Stimulated activated CD4-positive, alpha-beta T cell treated with anti-CD3 and anti-CD28 coated beads, TNF-alpha, amount 100 ng/mL, for 4 hours (primary cell): ENCODE data around the gene ZNF8.
A peak's percentile ranks its signal among the peaks of the same experiment; 100 is the strongest.
"Not testable (repeated sequence)": the region's sequence is repeated elsewhere in the genome, so short reads cannot be mapped to it uniquely, and the experiment has no call there.

Experiments
- DNase-seq, 3 experiments: peaks; one replicate each; pipeline ENCODE4 v3.0.0-alpha.2; 2020; ENCODE audit warnings: low read depth in 3 of 3

Gene ZNF8

DNA sequence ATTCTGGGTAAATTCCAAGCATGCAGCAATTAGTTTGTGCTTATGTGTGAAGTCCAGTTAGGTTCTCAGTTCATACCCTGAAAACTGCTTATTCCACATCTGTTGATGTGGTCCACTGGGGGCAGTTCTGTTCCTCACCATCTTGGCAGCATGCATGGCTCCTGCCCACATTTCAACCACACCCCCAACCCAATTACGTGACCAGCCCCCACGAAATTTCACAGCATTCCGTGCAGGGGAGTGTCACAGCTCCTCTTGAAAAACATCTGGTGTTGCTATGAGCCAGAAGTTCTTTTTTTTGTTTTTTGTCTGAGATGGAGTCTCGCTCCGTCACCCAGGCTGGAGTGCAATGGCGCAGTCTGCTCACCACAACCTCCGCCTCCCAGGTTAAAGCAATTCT is 17.3 kb downstream of the ZNF8 start:
- DNase-seq: no peak

DNA sequence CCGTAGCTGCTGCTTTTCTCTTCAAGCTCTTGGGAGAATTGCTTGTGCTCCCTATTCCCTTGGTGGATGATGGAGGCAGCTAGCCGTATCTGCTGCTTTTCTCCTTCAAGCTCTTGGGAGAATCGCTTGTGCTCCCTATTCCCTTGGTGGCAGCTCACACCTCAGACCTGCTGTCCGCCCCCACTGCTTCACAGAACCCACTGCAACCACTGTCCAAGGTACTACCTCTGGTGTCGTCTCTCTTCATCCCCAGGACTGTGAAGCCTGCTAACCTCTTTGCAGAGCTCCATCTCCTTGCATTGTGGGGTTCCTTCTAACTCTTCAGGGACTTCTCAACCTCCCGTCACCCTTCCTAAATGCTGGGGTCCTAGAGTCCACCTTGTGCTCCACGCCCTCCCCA is 21.9 kb downstream of the ZNF8 start:
- no peak for DNase-seq

DNA sequence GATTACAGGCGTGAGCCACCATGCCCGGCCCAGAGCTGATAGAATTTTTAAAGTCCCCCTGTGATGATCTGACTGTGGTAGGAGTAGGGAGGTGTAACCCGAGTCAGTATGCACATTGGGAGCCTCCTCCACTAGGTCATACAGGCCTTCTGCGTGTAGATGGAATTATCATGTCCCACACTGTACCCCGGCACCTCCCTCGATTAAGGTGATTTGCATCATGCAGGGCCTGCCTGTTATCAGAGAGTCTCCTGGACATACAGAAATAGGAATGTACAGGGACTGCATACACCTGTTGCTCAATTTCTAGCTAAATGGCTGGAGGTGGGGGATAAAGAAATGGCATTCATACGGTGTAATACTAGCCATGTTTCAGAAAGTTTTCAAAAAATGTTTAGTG is 25.5 kb downstream of the ZNF8 start:
- DNase-seq: no peak

DNA sequence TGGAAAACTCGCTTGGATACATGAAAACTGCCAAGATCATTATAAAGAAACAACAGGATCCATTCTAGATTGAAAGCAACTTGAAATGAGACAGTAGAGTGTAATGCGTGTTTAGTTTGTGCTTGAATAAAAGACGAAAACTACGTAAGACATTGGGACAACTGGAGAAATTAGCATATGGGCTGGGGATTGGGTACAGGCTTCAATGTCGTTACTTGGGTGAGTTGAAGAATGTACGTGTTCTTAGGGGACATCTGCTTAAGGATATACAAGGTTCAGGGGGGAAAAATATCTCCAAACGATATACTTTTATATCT is 26.0 kb downstream of the ZNF8 start:
- no peak for DNase-seq

DNA sequence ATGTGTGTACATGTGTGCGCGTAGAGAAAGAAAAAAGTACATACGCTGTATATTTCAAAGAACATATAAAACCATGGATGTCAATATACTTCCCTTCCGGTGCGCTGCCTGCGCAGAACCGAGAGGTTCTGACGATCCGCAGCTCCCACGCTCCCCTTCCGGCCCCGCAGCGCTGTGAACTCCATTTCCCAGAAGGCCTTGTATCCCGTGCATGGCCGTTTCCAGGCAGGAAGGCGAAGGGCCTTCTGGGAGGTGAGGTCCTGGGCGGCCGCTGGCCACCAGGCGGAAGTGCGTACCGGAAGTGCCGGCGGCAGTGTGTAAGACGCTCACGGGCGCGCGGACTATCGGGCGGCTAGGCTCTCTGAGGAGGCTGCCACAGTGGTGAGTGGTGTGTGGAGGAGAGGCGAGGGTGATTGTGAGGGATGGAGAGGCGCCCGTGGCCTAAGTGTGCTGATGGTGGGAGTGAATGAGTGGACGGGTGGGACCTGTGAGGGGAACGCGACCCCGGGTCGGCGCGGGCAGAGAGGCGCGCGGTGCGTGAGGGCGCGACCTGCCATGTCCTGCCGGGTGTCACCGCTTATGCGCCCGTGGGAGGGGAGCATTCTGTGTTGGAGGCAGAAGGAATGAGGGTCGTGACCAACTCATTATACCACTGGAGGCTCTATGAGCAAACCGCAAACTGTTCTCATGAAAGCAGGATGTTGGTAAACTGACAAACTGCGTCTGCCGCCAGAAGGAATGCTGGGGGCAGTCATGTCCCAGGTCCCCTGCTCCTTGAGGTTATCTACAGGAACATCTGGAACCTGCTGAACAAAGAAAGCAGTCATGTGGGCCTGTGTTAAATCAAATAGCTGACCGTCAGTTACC is 26.5 kb downstream of the ZNF8 start, which contains the start of gene ERVK3-1:
Gene ERVK3-1 (plus strand): TSS at position 313 of the 867 bp plus-strand sequence. CDS start 6,792 bp downstream, outside the sequence.
- peak; percentile 73 to 89 (median 86) for DNase-seq

DNA sequence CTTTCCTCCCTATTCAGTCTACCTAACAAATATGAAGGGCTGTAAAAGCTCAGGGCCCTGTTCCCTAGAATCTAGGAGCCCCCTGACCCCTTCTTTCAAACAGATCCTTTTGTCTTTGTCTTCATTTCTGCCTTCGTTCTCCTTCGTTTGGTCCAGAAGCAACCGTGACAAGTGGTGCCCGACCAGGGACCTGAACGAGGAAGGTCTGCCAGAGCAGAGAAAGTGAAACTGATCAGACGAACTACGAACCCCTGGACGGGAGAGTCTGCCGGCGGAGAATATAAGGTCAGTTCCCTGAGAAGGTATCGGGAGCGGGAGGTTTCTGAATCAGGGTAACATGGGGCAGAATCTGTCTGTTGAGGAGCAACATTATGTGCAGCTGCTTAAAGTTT is 27.2 kb downstream of the ZNF8 start:
- DNase-seq: no peak

DNA sequence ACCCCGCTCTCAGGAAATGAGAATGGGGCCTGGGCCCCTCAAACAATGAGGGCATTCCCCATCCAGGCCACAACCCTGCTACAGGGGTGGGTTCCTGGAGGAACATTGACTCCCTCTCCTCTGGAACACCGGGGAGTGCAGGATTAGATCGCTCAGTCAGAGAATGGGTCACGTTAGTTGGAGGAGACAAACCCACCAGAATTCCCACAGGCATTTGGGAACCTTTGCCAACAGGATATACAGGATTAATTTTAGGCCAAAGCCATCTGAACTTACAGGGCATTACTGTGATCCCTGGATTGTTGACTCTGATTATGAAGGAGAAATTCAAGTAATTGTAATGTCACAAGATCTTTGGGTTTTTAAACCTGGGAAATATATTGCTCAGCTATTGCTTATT is 29.0 kb downstream of the ZNF8 start:
- no peak for DNase-seq

DNA sequence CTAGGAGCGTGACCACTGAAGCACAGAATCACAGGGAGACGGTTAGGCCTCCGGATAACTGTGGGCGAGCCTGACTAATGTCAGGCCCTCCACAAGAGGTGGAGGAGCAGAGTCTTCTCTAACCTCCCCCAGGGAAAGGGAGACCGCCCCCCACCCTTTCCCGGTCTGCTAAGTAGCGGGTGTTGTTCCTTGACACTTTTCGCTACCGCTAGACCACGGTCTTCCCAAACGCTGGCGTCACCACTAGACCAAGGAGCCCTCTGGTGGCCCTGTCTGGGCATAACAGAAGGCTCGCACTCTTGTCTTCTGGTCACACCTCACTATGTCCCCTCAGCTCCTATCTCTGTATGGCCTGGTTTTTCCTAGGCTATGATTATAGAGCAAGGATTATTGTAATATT is 31.9 kb downstream of the ZNF8 start:
- DNase-seq: not testable (repeated sequence)

DNA sequence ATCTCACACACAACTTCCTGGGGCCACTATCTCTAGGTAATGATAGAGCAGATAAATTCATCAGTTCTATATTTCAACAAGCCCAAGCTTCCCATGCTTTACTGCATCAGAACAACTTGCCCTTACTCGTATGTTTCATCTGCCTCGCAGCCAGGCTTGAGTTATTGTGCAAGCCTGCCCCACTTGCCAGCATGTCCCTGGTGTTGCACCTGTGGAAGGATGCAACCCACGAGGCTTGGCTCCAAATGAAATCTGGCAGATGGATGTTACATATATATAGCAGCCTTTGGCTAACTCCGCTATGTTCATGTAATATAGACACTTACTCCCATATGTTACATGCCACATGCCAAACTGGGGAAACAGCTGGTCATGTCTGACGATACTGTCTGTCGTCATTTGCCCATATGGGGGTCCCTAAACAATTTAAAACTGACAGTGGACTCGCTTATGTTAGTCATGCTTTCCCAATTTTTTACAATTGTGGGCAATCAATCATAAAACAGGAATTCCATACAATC is 32.6 kb downstream of the ZNF8 start:
- DNase-seq: no peak

DNA sequence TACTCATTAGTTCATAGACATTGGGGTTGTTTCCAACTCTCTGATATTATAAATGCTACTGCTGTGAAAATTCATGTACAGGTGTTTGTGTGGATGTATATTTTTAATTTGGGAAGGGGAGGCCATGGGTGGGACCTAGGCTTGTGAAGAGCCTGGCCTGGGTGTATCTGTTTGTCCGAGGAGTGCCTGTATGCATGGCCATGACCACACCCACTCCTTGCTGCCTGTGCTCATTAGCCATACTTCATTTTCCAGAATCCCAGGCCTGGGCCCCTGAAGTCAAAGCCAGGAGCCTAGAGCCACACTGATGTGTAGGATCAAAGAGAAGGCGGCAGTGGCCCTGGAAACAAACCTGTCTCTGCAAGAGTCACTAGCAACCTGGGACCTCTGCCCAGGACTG is 36.8 kb downstream of the ZNF8 start:
- no peak for DNase-seq

DNA sequence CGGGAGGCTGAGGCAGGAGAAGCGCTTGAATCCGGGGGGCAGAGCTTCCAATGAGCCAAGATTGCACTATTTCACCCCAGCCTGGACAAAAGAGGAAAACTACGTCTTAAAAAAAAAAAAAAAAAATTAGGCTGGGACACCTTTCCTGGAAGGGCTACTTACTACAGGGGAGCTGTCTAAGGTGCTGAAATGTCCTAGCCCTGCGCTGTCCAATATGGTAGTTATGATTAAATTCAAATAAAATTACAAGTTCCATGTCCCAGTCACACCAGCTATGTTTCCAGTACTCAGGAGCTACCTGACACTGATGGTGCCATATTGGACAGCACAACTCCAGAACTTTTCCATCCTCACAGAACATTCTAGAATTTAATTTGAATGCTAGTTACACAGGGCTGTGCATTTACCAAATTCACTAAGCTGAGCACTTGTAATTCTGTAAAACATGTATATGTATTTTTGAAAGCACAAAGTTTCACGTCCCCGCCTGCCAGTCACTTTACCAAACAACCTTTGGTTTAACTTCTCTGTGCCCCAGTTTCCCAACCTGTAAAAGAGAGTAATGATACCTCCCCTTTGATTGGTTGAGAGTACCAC is 38.8 kb downstream of the ZNF8 start:
- DNase-seq: no peak

DNA sequence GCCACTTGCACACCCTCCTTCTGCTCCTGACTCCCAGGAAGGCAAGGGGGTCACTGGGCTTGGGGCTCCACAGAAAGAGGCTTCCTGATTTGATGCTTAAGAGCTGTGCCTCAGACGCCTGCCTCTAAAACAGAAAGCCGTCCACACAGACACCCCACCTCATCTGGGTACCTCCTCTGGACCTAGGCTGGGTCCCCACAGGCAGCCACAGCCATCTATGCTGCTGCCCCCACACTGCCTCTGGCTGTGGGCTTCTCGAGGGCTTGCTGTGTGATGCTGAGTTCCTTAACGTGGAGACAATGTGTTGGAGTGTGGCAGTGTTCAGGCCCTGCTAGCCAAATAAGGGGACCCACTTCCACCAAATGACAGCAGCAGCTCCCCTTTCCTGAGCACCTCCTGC is 39.5 kb downstream of the ZNF8 start:
- DNase-seq: no peak

DNA sequence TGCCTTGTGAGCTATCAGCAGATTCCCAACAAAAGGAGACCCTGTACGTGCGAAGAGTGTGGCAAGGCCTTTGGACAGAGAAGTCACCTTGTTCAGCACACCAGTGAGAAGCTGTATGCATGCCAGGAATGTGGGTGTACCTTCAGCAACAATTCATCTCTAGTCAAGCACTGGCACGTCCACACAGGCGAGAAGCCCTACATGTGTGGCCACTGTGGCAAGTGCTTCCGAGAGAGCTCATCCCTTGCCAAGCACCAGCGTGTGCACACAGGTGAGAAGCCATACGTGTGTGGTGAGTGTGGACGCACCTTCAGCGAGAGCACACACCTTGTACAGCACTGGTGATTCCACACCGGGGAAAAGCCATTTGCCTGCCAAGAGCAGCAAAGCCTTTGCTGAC is 40.5 kb downstream of the ZNF8 start:
- no peak for DNase-seq

DNA sequence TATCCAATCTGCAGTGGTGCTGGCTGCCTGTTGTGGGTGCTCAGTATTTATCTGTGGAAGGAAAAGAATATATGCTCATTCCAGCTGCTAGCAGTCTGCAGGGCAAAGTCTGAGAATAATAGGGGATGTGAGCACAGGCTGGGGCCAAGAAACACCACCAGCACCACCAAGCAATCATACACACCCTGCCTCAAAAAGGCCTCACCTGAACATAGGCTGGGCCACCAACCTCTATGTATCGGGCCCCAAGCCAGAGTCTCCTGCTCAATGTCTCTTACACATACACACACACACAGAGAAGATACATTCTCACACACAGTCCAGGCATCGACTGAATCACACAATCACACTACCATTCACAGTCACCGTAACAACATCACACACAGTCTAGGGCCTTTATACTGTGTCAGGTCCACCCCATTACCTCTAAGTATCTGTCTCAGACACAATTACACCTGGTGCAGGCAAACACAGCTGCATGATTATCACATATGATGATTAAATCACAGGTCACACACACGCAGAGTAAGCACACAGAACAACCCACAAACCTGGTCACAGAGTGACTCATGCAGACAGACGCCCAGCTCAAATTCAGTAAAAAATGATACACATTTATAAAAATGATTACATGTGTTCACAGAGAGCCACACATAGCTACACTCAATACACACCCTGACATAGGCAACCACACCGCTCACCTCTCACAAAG is 46.7 kb downstream of the ZNF8 start:
- DNase-seq: no peak

DNA sequence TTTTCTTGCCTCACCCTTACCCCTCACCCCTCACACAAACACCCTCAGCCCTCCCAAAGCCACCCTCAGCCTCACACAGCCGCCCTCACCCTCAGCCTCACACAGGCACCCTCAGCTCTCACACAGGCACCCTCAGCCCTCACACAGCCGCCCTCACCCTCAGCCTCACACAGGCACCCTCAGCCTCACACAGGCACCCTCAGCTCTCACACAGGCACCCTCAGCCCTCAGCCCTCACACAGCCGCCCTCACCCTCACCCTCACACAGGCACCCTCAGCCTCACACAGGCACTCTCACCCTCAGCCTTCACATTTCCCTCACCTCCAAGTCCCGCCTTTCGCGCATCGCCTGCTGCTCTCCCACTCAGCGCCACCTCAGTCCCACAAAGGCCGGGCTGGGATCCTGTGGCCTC is 47.8 kb downstream of the ZNF8 start:
- DNase-seq: no peak

DNA sequence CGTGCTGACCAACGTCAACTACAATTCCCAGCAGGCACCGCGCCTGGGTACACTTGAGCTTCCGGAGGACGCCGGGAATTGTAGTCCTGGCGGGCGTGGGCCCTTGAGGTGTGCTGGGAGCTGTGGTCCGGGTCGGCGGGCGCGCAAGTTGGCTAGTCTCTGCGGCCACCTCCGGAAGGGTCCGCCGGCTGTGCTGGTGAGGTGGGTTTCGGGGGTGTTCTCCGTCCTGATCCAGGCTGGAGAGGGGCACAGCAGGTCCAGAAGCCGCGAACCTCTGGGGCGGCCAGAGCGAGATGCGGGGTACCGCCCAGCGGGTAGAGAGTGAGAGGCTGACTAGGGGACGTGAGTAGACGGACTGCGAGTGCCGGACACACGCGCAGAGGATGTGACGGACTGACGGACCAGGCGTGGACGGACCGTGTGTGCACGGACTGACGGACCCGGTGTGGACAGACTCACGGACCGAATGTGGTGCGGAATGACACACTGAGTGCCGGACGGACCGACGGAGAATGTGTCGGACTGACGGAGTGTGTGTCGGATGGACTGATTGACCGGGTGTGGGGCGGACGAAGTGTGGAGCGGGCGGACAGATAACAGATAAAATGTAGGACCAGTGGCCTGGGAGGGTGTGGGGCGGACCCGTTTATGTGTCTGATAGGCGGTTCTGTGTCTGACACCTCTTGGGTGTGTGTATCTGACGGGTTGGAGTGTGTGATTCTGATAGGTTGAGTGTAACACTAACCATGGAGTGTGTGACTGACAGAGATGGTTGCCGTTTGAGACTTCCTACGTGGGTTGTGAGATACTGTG is 48.4 kb downstream of the ZNF8 start, which contains the start of gene ZSCAN22:
Gene ZSCAN22 (plus strand): TSS at position 81 of the 813 bp plus-strand sequence. CDS start 7,809 bp downstream, outside the sequence.
- DNase-seq: peak; percentile 72 to 84 (median 72)

DNA sequence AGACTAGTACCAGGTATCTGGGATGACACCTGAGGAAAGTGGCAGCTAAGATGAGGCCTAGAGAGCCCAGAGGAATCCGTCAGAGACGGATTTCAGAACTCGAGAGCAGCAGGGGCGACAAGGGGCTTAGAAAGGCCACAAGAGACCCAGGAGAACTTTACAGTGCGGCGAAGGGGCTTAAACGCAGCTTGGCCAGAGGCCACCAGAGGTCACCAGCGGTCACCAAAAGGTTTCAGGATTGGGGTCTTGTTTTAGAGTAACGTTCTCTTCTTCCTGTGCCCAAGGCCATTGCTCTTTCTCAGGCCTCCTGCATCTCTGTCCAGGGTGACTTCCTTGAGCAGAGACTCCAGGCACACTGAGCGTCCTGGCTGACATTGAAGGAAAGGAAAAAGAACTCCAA is 50.2 kb downstream of the ZNF8 start:
- no peak for DNase-seq

DNA sequence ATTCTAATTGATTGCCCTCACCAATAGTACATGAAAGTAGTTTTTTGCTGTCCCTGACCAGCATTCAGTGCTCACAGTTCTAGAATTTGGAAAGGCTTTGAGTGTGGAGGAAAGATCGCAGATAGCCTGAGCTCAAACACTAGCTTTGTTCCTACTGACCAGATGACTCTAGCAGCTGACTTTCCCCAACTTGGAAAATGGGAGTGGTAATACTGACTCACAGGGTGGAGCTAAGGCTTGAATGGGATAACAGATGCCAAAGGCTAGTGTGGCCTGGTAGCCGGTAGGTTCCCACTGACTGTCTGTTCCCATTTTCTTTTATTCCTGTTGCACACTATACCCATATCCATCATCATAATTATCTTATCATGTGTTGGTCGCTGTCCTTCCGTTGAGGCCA is 51.7 kb downstream of the ZNF8 start:
- no peak for DNase-seq

DNA sequence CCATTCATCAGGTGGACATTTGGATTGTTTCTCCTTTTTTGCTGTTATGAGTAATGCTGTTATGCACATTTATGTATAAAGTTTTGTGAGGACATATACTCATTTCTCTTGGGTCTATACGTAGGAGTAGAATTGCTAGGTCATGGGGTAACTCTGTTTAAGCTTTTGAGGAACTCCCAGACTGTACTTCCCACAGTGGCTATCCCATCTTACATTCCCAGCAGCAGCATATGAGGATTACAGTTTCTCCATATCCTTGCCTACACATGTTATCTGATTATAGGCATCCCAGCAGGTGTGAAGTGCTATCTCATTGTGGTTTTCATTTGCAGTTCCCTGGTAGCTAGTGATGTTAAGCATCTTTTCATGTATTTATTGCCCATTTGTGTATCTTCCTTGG is 53.9 kb downstream of the ZNF8 start:
- no peak for DNase-seq

DNA sequence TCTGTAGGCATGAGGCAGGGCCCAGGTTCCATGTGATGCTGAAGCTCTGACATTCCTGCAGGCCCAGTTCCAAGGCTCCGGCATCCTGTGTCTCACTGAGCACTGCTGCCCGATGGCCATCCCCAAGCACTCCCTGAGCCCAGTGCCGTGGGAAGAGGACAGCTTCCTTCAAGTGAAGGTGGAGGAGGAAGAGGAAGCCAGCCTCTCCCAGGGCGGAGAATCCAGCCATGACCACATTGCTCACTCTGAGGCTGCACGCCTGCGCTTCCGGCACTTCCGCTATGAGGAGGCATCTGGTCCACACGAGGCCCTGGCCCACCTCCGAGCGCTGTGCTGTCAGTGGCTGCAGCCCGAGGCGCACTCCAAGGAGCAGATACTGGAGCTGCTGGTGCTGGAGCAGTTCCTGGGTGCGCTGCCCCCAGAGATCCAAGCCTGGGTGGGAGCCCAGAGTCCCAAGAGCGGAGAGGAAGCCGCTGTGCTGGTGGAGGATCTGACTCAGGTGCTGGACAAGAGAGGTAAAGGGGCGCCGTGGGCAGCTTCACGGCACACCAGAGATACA is 56.0 kb downstream of the ZNF8 start:
- no peak for DNase-seq

DNA sequence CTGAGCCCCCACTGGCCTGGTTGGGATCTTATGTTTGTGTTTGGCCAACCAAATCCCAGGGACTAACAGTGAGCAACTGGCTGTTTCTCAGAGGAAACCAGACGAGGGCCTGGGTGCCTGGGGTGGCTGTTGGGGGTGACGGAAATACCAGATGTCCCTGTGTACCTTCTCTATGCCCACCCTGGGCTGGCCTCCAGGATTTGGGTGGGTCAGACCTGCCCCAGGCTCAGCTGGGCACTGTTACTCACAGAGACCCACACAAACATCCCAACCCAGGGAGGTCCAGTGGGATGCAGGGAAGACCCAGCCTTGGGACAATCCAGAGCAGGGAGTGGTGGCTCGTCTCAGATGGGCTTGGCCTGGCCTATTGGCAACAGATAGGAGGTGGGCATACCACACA is 56.9 kb downstream of the ZNF8 start:
- DNase-seq: no peak
